GM23338 (cell line): ENCODE data around the gene NKD1. TPM values are rescaled to one million over a fixed set of nuclear protein-coding genes. Genes with fewer than 3 reads are reported as not detected.

ENCODE experiments used
- ATAC-seq: fragments of 200-7000 bp; cut with Tn5 transposase; 3 replicates; pipeline ENCODE4 v1.9.1; 2020
- DNase-seq: peaks from one replicate; pipeline ENCODE4 v3.0.0-alpha.2; 2015; ENCODE audit warnings: low spot score
- H2AFZ ChIP-seq: fragments of 200-600 bp; sonication (generic); 2 replicates; pipeline ENCODE4 v1.8.0; 2016; ENCODE audit warnings: antibody characterized with exemption, mild to moderate bottlenecking, moderate library complexity
- H3F3A ChIP-seq: fragments of 200-600 bp; sonication (generic); replicated peaks from 2 replicates; pipeline ENCODE4 v1.8.0; 2017; ENCODE audit warnings: antibody characterized with exemption, mixed run types, low read depth
- H3K27ac ChIP-seq: fragments of 200-600 bp; sonication (generic); 2 replicates; pipeline ENCODE4 v1.6.1; 2016; ENCODE audit warnings: low read depth
- H3K27me3 ChIP-seq: fragments of 200-600 bp; sonication (generic); 2 replicates; pipeline ENCODE4 v1.8.0; 2016; ENCODE audit warnings: mild to moderate bottlenecking, mixed run types, moderate library complexity; ENCODE audit not compliant: insufficient read depth
- H3K36me3 ChIP-seq: fragments of 200-600 bp; sonication (generic); 2 replicates; pipeline ENCODE4 v1.8.0; 2016; ENCODE audit warnings: mild to moderate bottlenecking; ENCODE audit not compliant: insufficient read depth
- H3K4me1 ChIP-seq: fragments of 200-600 bp; sonication (generic); 2 replicates; pipeline ENCODE4 v1.8.0; 2016; ENCODE audit warnings: mild to moderate bottlenecking, moderate library complexity; ENCODE audit not compliant: insufficient read depth
- H3K4me2 ChIP-seq: fragments of 200-600 bp; sonication (generic); 2 replicates; pipeline ENCODE4 v1.7.1; 2017; ENCODE audit warnings: mixed run types
- H3K4me3 ChIP-seq: fragments of 200-600 bp; sonication (generic); 2 replicates; pipeline ENCODE4 v1.6.1; 2016; ENCODE audit warnings: mixed run types
- H3K79me2 ChIP-seq: fragments of 200-600 bp; sonication (generic); replicated peaks from 2 replicates; pipeline ENCODE4 v1.8.0; 2017; ENCODE audit warnings: mild to moderate bottlenecking; ENCODE audit not compliant: insufficient read depth
- H3K9me2 ChIP-seq: fragments of 200-600 bp; sonication (generic); 2 replicates; pipeline ENCODE4 v1.8.0; 2017; ENCODE audit not compliant: insufficient read depth
- H4K20me1 ChIP-seq: fragments of 200-600 bp; sonication (generic); replicated peaks from 2 replicates; pipeline ENCODE4 v1.8.0; 2017; ENCODE audit warnings: mild to moderate bottlenecking; ENCODE audit not compliant: insufficient read depth
- H3K27ac Mint-ChIP-seq: 2 replicates; pipeline ENCODE4 v1.8.0; 2020; ENCODE audit warnings: inconsistent platforms, mild to moderate bottlenecking, moderate library complexity, mixed read lengths
- H3K27me3 Mint-ChIP-seq: 3 replicates; pipeline ENCODE4 v1.8.0; 2022; ENCODE audit warnings: low read depth, mild to moderate bottlenecking, moderate library complexity, mixed read lengths, inconsistent platforms; ENCODE audit not compliant: insufficient read depth, poor library complexity
- H3K36me3 Mint-ChIP-seq: 3 replicates; pipeline ENCODE4 v1.8.0; 2021; ENCODE audit warnings: low read depth, mild to moderate bottlenecking, inconsistent platforms, moderate library complexity, mixed read lengths
- H3K4me1 Mint-ChIP-seq: 3 replicates; pipeline ENCODE4 v1.8.0; 2020; ENCODE audit warnings: mild to moderate bottlenecking, inconsistent platforms, mixed read lengths
- H3K4me3 Mint-ChIP-seq: 3 replicates; pipeline ENCODE4 v1.8.0; 2021; ENCODE audit warnings: moderate library complexity, mild to moderate bottlenecking, inconsistent platforms, mixed read lengths
- H3K9me3 Mint-ChIP-seq: 3 replicates; pipeline ENCODE4 v1.8.0; 2020; ENCODE audit warnings: moderate library complexity, mild to moderate bottlenecking, inconsistent platforms, mixed read lengths
- CREB1 ChIP-seq: fragments of 250-450 bp; sonication (Bioruptor Pico); IDR thresholded peaks from 2 replicates; pipeline ENCODE4 v1.5.0; 2020; ENCODE audit warnings: low read depth, mild to moderate bottlenecking, moderate library complexity
- CTCF ChIP-seq, 2 experiments: fragments of 200-600 bp in 1 of 2; sonication (generic) in 1 of 2; conservative IDR thresholded peaks; 2 replicates each; pipeline versions ENCODE4 v1.5.1 to v1.6.1; 2016 to 2017; ENCODE audit warnings: antibody characterized with exemption in 2 of 2, low read depth in 2 of 2, mild to moderate bottlenecking in 2 of 2, moderate library complexity in 1 of 2
- ETS1 ChIP-seq: IDR thresholded peaks from 2 replicates; pipeline ENCODE4 v1.6.1; 2016; ENCODE audit warnings: antibody characterized with exemption
- EZH2 ChIP-seq: fragments of 200-600 bp; sonication (generic); IDR thresholded peaks from one replicate; pipeline ENCODE4 v1.8.0; 2017; ENCODE audit warnings: antibody characterized with exemption, mild to moderate bottlenecking, low read depth; ENCODE audit not compliant: unreplicated experiment
- EZH2phosphoT487 ChIP-seq: fragments of 200-600 bp; sonication (generic); IDR thresholded peaks from one replicate; pipeline ENCODE4 v1.8.1; 2018; ENCODE audit warnings: antibody characterized with exemption; ENCODE audit not compliant: unreplicated experiment
- JUNB ChIP-seq: IDR thresholded peaks from one replicate; pipeline ENCODE4 v1.6.1; 2016; ENCODE audit warnings: antibody characterized with exemption; ENCODE audit not compliant: unreplicated experiment
- NANOG ChIP-seq: IDR thresholded peaks from 2 replicates; pipeline ENCODE4 v1.6.1; 2016; ENCODE audit warnings: antibody characterized with exemption, borderline replicate concordance
- POLR2AphosphoS5 ChIP-seq: IDR thresholded peaks from 2 replicates; pipeline ENCODE4 v1.6.1; 2016; ENCODE audit warnings: antibody characterized with exemption, low read depth
- REST ChIP-seq: IDR thresholded peaks from one replicate; pipeline ENCODE4 v1.6.1; 2018; ENCODE audit warnings: antibody characterized with exemption; ENCODE audit not compliant: unreplicated experiment
- STAT1 ChIP-seq: IDR thresholded peaks from one replicate; pipeline ENCODE4 v1.6.1; 2016; ENCODE audit warnings: antibody characterized with exemption; ENCODE audit not compliant: unreplicated experiment
- ZNF114 ChIP-seq: fragments of 250-450 bp; sonication (Bioruptor Pico); IDR thresholded peaks from 2 replicates; pipeline ENCODE4 v1.5.0; 2020; ENCODE audit warnings: mild to moderate bottlenecking, moderate library complexity
- ZNF462 ChIP-seq: fragments of 250-450 bp; sonication (Bioruptor Pico); IDR thresholded peaks from 2 replicates; pipeline ENCODE4 v1.5.0; 2020; ENCODE audit warnings: mild to moderate bottlenecking, moderate library complexity
- polyA plus RNA-seq: library from polyadenylated mRNA; unstranded; fragments of >200 nt; fragmentation: Nextera tagmentation; extraction: Ambion mirVana; gene quantifications from 2 replicates; pipeline ENCODE4 v1.2.1, GENCODE V29; 2016
- total RNA-seq: library from RNA; depleted of rRNA; stranded (reverse); fragments of >200 nt; shearing (Covaris generic); gene quantifications from 2 replicates; pipeline ENCODE4 v1.2.3, GENCODE V29; 2014

NKD1 gene
- total and polyA plus RNA-seq, 2 experiments from 2014 or later = 2.1 to 2.3 TPM

GRCh38 chr16:50655558-50656055 is 107.4 kb downstream of the NKD1 start:
- Histone ChIP-seq H4K20me1 (no peaks in the 10 kb centered on the region), H3K4me3 (no peak overlapping the region), H2AFZ (no peak overlapping the region), H3F3A (no peaks in the 10 kb centered on the region), H3K4me2 (no peak overlapping the region), H3K36me3 (no peaks in the 10 kb centered on the region), H3K27me3 (no peaks in the 10 kb centered on the region), H3K27ac (no peak overlapping the region), H3K4me1 (no peaks in the 10 kb centered on the region), H3K9me2 (peaks cover 9% of the 10 kb centered on the region; the same call in 1 of the 2 replicates), H3K79me2 (no peaks in the 10 kb centered on the region)
- no peak for DNase-seq
- TF ChIP-seq JUNB (no peak), ZNF114 (CRISPR knock-in tag) (no peak), POLR2AphosphoS5 (no peak), STAT1 (no peak), CTCF (conservative IDR thresholded peaks at IDR 0.05; ENCODE audit: low read depth in 2 of 2) (no peak), EZH2 (no peak), CREB1 (CRISPR knock-in tag) (no peak), ETS1 (no peak), ZNF462 (no peak), REST (no peak), NANOG (no peak), EZH2phosphoT487 (no peak)
- no peak for ATAC-seq
- Mint-ChIP-seq H3K4me1 (no peaks in the 10 kb centered on the region), H3K36me3 (no peaks in the 10 kb centered on the region), H3K9me3 (no peaks in the 10 kb centered on the region; the same call in 2 of the 3 replicates), H3K4me3 (no peak overlapping the region), H3K27ac (no peak overlapping the region), H3K27me3 (peaks cover 2% of the 10 kb centered on the region)
